ENCODE data around the gene TENT4A. TPM values are rescaled to one million over a fixed set of nuclear protein-coding genes. Genes with fewer than 3 reads are reported as not detected.

Gene TENT4A
- total RNA-seq, 1 experiment from 2014 or later, result 39.3 TPM

GRCh38 chr5:6760686-6761085, 47.5 kb downstream of the TENT4A start:
- ATAC-seq, result no peak
- no peak overlapping the region for H3K4me2 ChIP-seq (ENCODE audit: low read length)
- H3K27ac ChIP-seq (ENCODE audit: low read length), result no peak overlapping the region
- peaks cover 5% of the 10 kb centered on the region for H3K4me1 ChIP-seq (ENCODE audit: insufficient read depth, low read length)
- no peaks in the 10 kb centered on the region for H3K27me3 ChIP-seq (ENCODE audit: low read length)
- CTCF ChIA-PET, result no interaction called here
- H3K79me2 ChIP-seq (ENCODE audit: low read length), result no peaks in the 10 kb centered on the region
- intact Hi-C loops (cut with micrococcal nuclease), result loop anchor here (10.0 kb wide), 1 partner anchor 1104 kb away; the partner anchor contains the start of genes FASTKD3 and MTRR
- TF ChIP-seq, protein P1, sequence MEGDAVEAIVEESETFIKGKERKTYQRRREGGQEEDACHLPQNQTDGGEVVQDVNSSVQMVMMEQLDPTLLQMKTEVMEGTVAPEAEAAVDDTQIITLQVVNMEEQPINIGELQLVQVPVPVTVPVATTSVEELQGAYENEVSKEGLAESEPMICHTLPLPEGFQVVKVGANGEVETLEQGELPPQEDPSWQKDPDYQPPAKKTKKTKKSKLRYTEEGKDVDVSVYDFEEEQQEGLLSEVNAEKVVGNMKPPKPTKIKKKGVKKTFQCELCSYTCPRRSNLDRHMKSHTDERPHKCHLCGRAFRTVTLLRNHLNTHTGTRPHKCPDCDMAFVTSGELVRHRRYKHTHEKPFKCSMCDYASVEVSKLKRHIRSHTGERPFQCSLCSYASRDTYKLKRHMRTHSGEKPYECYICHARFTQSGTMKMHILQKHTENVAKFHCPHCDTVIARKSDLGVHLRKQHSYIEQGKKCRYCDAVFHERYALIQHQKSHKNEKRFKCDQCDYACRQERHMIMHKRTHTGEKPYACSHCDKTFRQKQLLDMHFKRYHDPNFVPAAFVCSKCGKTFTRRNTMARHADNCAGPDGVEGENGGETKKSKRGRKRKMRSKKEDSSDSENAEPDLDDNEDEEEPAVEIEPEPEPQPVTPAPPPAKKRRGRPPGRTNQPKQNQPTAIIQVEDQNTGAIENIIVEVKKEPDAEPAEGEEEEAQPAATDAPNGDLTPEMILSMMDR (conservative IDR thresholded peaks at IDR 0.05; ENCODE audit: low read depth, low read length), result no peak
- TF ChIP-seq EZH2phosphoT487 (IDR thresholded peaks at IDR 0.05; ENCODE audit: borderline replicate concordance, low read length), result no peak
- no peak for TF ChIP-seq EZH2 (IDR thresholded peaks at IDR 0.05; ENCODE audit: low read length, unreplicated experiment)
- H3K36me3 ChIP-seq (ENCODE audit: low read depth, low read length), result peaks cover 23% of the 10 kb centered on the region
- H2AFZ ChIP-seq (ENCODE audit: low read length), result no peak overlapping the region
- H3F3A ChIP-seq (ENCODE audit: low read length, unreplicated experiment), result no peaks in the 10 kb centered on the region
- H3K9me2 ChIP-seq (replicated peaks; ENCODE audit: low read length), result no peaks in the 10 kb centered on the region
- DNase-seq, result no peak
- H3K9ac ChIP-seq (ENCODE audit: low read length), result no peak overlapping the region
- no peaks in the 10 kb centered on the region for H4K20me1 ChIP-seq (ENCODE audit: low read length)
- H3K9me3 ChIP-seq (ENCODE audit: low read length), result no peaks in the 10 kb centered on the region
- BruUV-seq (replicated peaks), result no TSS peak
- no peak overlapping the region for H3K4me3 ChIP-seq (ENCODE audit: low read length)
- POLR2A ChIA-PET (ENCODE audit: unreplicated experiment), result no interaction called here

GRCh38 chr5:6761333-6761732, 48.1 kb downstream of the TENT4A start:
- H3K79me2 ChIP-seq (ENCODE audit: low read length), result no peaks in the 10 kb centered on the region
- H3K9ac ChIP-seq (ENCODE audit: low read length), result no peak overlapping the region
- no peak overlapping the region for H3K4me3 ChIP-seq (ENCODE audit: low read length)
- TSS peak; percentile 3 for BruUV-seq (replicated peaks)
- H2AFZ ChIP-seq (ENCODE audit: low read length), result no peak overlapping the region
- peaks cover 17% of the 10 kb centered on the region for H3K36me3 ChIP-seq (ENCODE audit: low read depth, low read length)
- TF ChIP-seq, protein P1 (conservative IDR thresholded peaks at IDR 0.05; ENCODE audit: low read depth, low read length), result no peak
- TF ChIP-seq EZH2phosphoT487 (IDR thresholded peaks at IDR 0.05; ENCODE audit: borderline replicate concordance, low read length) (no peak), EZH2 (IDR thresholded peaks at IDR 0.05; ENCODE audit: low read length, unreplicated experiment) (no peak)
- intact Hi-C loops (cut with micrococcal nuclease), result loop anchor here (10.0 kb wide), 1 partner anchor 1103 kb away; the partner anchor contains the start of genes FASTKD3 and MTRR
- H3K4me2 ChIP-seq (ENCODE audit: low read length), result no peak overlapping the region
- no peaks in the 10 kb centered on the region for H4K20me1 ChIP-seq (ENCODE audit: low read length)
- POLR2A ChIA-PET (ENCODE audit: unreplicated experiment), result no interaction called here
- no peaks in the 10 kb centered on the region for H3K9me3 ChIP-seq (ENCODE audit: low read length)
- CTCF ChIA-PET, result interaction anchor here (0.7 kb wide), 1 partner anchor 137 kb away, joined by 3 read pairs; no protein-coding TSS in a partner anchor
- ATAC-seq (no peak), DNase-seq (no peak)
- no peaks in the 10 kb centered on the region for H3K27me3 ChIP-seq (ENCODE audit: low read length)
- H3K9me2 ChIP-seq (replicated peaks; ENCODE audit: low read length), result no peaks in the 10 kb centered on the region
- H3F3A ChIP-seq (ENCODE audit: low read length, unreplicated experiment), result peaks cover 5% of the 10 kb centered on the region
- H3K27ac ChIP-seq (ENCODE audit: low read length), result no peak overlapping the region
- H3K4me1 ChIP-seq (ENCODE audit: insufficient read depth, low read length), result peaks cover 11% of the 10 kb centered on the region

DNA sequence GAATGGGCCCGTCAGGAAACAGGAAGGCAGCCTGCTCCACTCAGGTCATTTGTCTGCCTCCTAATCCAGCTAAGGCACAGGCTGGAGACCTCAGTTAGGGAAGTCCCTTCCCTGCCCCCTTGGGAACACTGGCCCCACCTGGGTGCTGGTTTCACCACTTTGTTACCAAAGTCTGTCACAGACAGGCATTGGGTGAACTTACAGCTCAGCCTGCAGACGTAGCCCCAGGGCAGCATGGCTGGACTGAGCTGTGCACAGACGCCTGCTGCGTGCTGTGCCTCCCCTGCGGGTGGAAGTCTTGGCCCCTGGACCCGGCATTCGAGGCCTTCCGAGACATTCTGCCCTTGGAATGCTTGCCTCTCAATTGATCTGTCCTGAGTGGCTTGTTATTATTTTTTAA, 48.9 kb downstream of the TENT4A start:
- TF ChIP-seq EZH2phosphoT487 (IDR thresholded peaks at IDR 0.05; ENCODE audit: borderline replicate concordance, low read length) (no peak), EZH2 (IDR thresholded peaks at IDR 0.05; ENCODE audit: low read length, unreplicated experiment) (no peak)
- TF ChIP-seq, protein P1 (conservative IDR thresholded peaks at IDR 0.05; ENCODE audit: low read depth, low read length), result no peak
- DNase-seq (no peak), ATAC-seq (no peak)
- H3K36me3 ChIP-seq (ENCODE audit: low read depth, low read length), result peaks cover 10% of the 10 kb centered on the region
- peaks cover 18% of the 10 kb centered on the region for H3K4me1 ChIP-seq (ENCODE audit: insufficient read depth, low read length)
- no peak overlapping the region for H3K27ac ChIP-seq (ENCODE audit: low read length)
- H2AFZ ChIP-seq (ENCODE audit: low read length), result no peak overlapping the region
- peaks cover 5% of the 10 kb centered on the region for H3F3A ChIP-seq (ENCODE audit: low read length, unreplicated experiment)
- H3K9me3 ChIP-seq (ENCODE audit: low read length), result no peaks in the 10 kb centered on the region
- no peaks in the 10 kb centered on the region for H4K20me1 ChIP-seq (ENCODE audit: low read length)
- no peaks in the 10 kb centered on the region for H3K9me2 ChIP-seq (replicated peaks; ENCODE audit: low read length)
- no peaks in the 10 kb centered on the region for H3K27me3 ChIP-seq (ENCODE audit: low read length)
- H3K79me2 ChIP-seq (ENCODE audit: low read length), result no peaks in the 10 kb centered on the region
- intact Hi-C loops (cut with micrococcal nuclease), result loop anchor here (10.0 kb wide), 1 partner anchor 1103 kb away; the partner anchor contains the start of genes FASTKD3 and MTRR
- no peak overlapping the region for H3K9ac ChIP-seq (ENCODE audit: low read length)
- H3K4me2 ChIP-seq (ENCODE audit: low read length), result no peak overlapping the region
- no peak overlapping the region for H3K4me3 ChIP-seq (ENCODE audit: low read length)
- ChIA-PET POLR2A (ENCODE audit: unreplicated experiment) (no interaction called here), CTCF (no interaction called here)
- no TSS peak for BruUV-seq (replicated peaks)

Measured in PC-3 (cell line).